Loucy (cell line): ENCODE data around the gene RNF13.

Source experiments
- H2AFZ ChIP-seq: fragments of 200-600 bp; sonication (generic); 2 replicates; pipeline ENCODE4 v1.6.0; 2016; ENCODE audit warnings: antibody characterized with exemption, mild to moderate bottlenecking, low read length, moderate library complexity
- H3F3A ChIP-seq: fragments of 200-600 bp; 2 replicates; pipeline ENCODE4 v1.6.0; 2016; ENCODE audit warnings: antibody characterized with exemption, low read depth, mild to moderate bottlenecking
- H3K27me3 ChIP-seq: fragments of 200-600 bp; sonication (generic); 2 replicates; pipeline ENCODE4 v1.6.1; 2014; ENCODE audit warnings: low read length, mild to moderate bottlenecking; ENCODE audit not compliant: insufficient read depth, poor library complexity, severe bottlenecking
- H3K36me3 ChIP-seq: fragments of 200-600 bp; sonication (generic); 2 replicates; pipeline ENCODE4 v1.6.1; 2016; ENCODE audit warnings: low read length; ENCODE audit not compliant: insufficient read depth
- H3K4me1 ChIP-seq: fragments of 200-600 bp; sonication (generic); 2 replicates; pipeline ENCODE4 v1.5.1; 2014; ENCODE audit warnings: low read length, mild to moderate bottlenecking; ENCODE audit not compliant: insufficient read depth, poor library complexity, severe bottlenecking
- H3K4me2 ChIP-seq: fragments of 200-600 bp; sonication (generic); 2 replicates; pipeline ENCODE4 v1.6.0; 2014; ENCODE audit warnings: antibody characterized with exemption, low read length, low read depth, mild to moderate bottlenecking; ENCODE audit not compliant: poor library complexity, severe bottlenecking
- H3K4me3 ChIP-seq: fragments of 200-600 bp; sonication (generic); 2 replicates; pipeline ENCODE4 v1.5.1; 2014; ENCODE audit warnings: low read length, mild to moderate bottlenecking, mixed read lengths; ENCODE audit not compliant: poor library complexity, severe bottlenecking
- H3K79me2 ChIP-seq: fragments of 200-600 bp; sonication (generic); 2 replicates; pipeline ENCODE4 v1.6.1; 2014; ENCODE audit warnings: low read length; ENCODE audit not compliant: insufficient read depth
- H3K9ac ChIP-seq: fragments of 200-600 bp; sonication (generic); 2 replicates; pipeline ENCODE4 v1.6.0; 2014; ENCODE audit warnings: mild to moderate bottlenecking, low read depth, low read length, moderate library complexity; ENCODE audit not compliant: poor library complexity, severe bottlenecking
- H3K9me2 ChIP-seq: fragments of 200-600 bp; sonication (generic); replicated peaks from 2 replicates; pipeline ENCODE4 v1.6.1; 2016; ENCODE audit warnings: low read depth, low read length, mixed read lengths
- H3K9me3 ChIP-seq: fragments of 200-600 bp; sonication (generic); 2 replicates; pipeline ENCODE4 v1.6.1; 2014; ENCODE audit warnings: mild to moderate bottlenecking, antibody characterized with exemption, low read length, low read depth; ENCODE audit not compliant: insufficient read depth
- H4K20me1 ChIP-seq: fragments of 200-600 bp; sonication (generic); 2 replicates; pipeline ENCODE4 v1.6.0; 2014; ENCODE audit warnings: antibody characterized with exemption, low read length, mild to moderate bottlenecking; ENCODE audit not compliant: insufficient read depth, poor library complexity, severe bottlenecking
- EZH2phosphoT487 ChIP-seq: fragments of 200-600 bp; IDR thresholded peaks from 2 replicates; pipeline ENCODE4 v1.6.1; 2018; ENCODE audit warnings: antibody characterized with exemption, mild to moderate bottlenecking, moderate library complexity, borderline replicate concordance
- TF ChIP-seq, protein P1 (sequence below): fragments of 200-600 bp; sonication (generic); conservative IDR thresholded peaks from 2 replicates; pipeline ENCODE4 v1.5.1; 2014; ENCODE audit warnings: mild to moderate bottlenecking, antibody characterized with exemption, low read length

The RNF13 gene

DNA sequence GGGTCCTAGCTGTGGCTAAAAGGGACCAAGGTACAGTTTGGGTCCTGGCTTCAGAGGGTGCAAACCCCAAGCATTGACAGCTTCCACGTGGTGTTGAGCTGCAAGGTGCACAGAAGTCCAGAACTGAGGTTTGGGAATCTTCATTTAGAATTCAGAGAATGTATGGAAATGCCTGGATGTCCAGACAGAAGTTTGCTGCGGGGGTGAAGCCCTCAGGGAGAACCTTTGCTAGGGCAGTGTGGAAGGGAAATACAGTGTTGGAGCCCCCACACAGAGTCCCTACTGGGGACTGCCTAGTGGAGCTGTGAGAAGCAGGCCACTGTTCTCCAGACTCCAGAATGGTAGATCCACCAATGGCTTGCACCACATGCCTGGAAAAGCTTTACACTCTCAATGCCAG, 17.9 kb downstream of the RNF13 start:
- no peaks in the 10 kb centered on the region for H3K27me3 ChIP-seq
- H3K4me2 ChIP-seq = no peak overlapping the region
- H3K9me2 ChIP-seq = no peaks in the 10 kb centered on the region
- H3K4me1 ChIP-seq = no peaks in the 10 kb centered on the region
- H3K79me2 ChIP-seq = peaks cover 50% of the 10 kb centered on the region; the same call in 1 of the 2 replicates
- peaks cover 27% of the 10 kb centered on the region; the same call in 1 of the 2 replicates for H3K9me3 ChIP-seq
- no peak overlapping the region for H2AFZ ChIP-seq
- TF ChIP-seq, protein P1, sequence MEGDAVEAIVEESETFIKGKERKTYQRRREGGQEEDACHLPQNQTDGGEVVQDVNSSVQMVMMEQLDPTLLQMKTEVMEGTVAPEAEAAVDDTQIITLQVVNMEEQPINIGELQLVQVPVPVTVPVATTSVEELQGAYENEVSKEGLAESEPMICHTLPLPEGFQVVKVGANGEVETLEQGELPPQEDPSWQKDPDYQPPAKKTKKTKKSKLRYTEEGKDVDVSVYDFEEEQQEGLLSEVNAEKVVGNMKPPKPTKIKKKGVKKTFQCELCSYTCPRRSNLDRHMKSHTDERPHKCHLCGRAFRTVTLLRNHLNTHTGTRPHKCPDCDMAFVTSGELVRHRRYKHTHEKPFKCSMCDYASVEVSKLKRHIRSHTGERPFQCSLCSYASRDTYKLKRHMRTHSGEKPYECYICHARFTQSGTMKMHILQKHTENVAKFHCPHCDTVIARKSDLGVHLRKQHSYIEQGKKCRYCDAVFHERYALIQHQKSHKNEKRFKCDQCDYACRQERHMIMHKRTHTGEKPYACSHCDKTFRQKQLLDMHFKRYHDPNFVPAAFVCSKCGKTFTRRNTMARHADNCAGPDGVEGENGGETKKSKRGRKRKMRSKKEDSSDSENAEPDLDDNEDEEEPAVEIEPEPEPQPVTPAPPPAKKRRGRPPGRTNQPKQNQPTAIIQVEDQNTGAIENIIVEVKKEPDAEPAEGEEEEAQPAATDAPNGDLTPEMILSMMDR = no peak
- no peak for TF ChIP-seq EZH2phosphoT487
- H3K4me3 ChIP-seq = no peak overlapping the region
- H3K9ac ChIP-seq = no peak overlapping the region
- H4K20me1 ChIP-seq = peaks cover 3% of the 10 kb centered on the region
- H3K36me3 ChIP-seq = no peaks in the 10 kb centered on the region
- H3F3A ChIP-seq = no peaks in the 10 kb centered on the region; the same call in 1 of the 2 replicates

DNA sequence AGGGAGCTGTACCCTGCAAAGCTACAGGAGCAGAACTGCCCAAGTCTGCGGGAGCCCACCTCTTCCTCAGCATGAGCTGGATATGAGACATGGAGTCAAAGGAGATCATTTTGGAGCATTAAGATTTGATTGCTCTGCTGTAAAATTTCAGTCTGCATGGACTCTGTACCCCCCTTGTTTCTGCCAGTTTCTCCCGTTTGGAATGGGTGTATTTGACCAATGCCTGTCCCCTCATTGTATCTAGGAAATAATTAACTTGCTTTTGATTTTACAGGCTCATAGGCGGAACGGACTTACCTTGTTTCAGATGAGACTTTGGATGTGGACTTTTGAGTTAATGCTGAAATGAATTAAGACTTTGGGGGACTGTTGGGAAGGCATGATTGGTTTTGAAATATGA, 18.3 kb downstream of the RNF13 start:
- Histone ChIP-seq H3K9me2 (no peaks in the 10 kb centered on the region), H2AFZ (no peak overlapping the region), H3K36me3 (no peaks in the 10 kb centered on the region), H3K4me1 (no peaks in the 10 kb centered on the region), H3K79me2 (peaks cover 50% of the 10 kb centered on the region; the same call in 1 of the 2 replicates), H3F3A (no peaks in the 10 kb centered on the region), H3K27me3 (no peaks in the 10 kb centered on the region), H3K9me3 (peaks cover 27% of the 10 kb centered on the region; the same call in 1 of the 2 replicates), H3K4me3 (no peak overlapping the region), H3K4me2 (no peak overlapping the region), H4K20me1 (peaks cover 3% of the 10 kb centered on the region), H3K9ac (no peak overlapping the region)
- TF ChIP-seq, protein P1 = no peak
- TF ChIP-seq EZH2phosphoT487 = no peak

DNA sequence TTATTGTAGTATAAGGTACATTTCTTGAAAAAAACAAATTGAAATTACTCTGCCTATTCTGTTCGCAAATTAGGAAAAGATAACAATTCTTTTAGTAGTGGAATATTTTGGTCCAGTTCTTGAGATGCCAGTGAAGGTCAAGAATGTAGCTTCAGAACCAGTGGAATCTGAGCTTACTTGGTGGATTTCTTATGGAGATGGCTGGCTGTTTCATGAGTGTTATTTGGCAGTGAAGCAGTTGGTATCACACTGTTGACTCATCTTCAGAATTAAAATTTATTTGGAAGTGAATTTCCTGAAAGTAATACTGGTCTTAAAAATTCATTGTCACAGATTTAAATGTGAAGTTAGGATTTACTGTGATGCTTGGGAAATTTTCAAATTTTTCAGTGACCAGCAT, 19.1 kb downstream of the RNF13 start:
- Histone ChIP-seq H3K9me2 (no peaks in the 10 kb centered on the region), H2AFZ (no peak overlapping the region), H3K4me3 (no peak overlapping the region), H3K9me3 (peaks cover 27% of the 10 kb centered on the region; the same call in 1 of the 2 replicates), H3K4me1 (no peaks in the 10 kb centered on the region), H3F3A (no peaks in the 10 kb centered on the region), H3K9ac (no peak overlapping the region), H4K20me1 (no peaks in the 10 kb centered on the region), H3K27me3 (no peaks in the 10 kb centered on the region), H3K79me2 (peaks cover 43% of the 10 kb centered on the region; the same call in 1 of the 2 replicates), H3K4me2 (no peak overlapping the region), H3K36me3 (no peaks in the 10 kb centered on the region)
- TF ChIP-seq, protein P1 = no peak
- TF ChIP-seq EZH2phosphoT487 = no peak
